Loucy (cell line): ENCODE measurements around the gene BEST1.

Source experiments
- CTCF ChIP-seq: fragments of 200-600 bp; sonication (generic); conservative IDR thresholded peaks from 2 replicates; pipeline ENCODE4 v1.5.1; 2014; ENCODE audit warnings: mild to moderate bottlenecking, antibody characterized with exemption, low read length
- EZH2phosphoT487 ChIP-seq: fragments of 200-600 bp; IDR thresholded peaks from 2 replicates; pipeline ENCODE4 v1.6.1; 2018; ENCODE audit warnings: antibody characterized with exemption, mild to moderate bottlenecking, moderate library complexity, borderline replicate concordance

- TF ChIP-seq CTCF = no peak
- no peak for TF ChIP-seq EZH2phosphoT487
Measured at GRCh38 chr11:61904539-61905048, 45.6 kb upstream of the BEST1 start.
